GM12801 (cell line): ENCODE measurements around the gene MID1.

Experiments used
- CTCF ChIP-seq: IDR thresholded peaks from one replicate; pipeline ENCODE4 v1.5.1; 2011; ENCODE audit warnings: control low read depth; ENCODE audit not compliant: insufficient read length; ENCODE audit errors: extremely low read depth

MID1 gene

DNA sequence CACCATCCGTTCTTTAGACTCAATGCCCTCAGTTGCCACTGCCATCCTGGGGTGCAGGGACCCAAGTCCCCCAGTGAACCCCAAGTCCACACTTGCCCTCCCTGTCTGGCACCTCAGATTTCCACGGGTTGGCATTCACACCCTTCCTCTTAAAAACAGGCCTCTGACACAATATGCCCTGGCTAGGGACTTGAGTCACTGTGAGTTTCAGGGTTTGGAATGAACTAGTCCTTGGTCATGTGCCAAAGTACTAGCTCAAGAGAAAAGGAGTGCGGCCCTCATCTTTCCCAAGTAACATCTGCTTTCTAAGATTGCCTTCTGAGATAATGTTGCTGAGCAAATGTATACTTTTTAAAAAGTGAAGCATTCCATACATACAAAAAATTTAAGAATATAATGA is 134.0 kb downstream of the MID1 start:
- TF ChIP-seq CTCF = no peak

- no peak for TF ChIP-seq CTCF
Measured at GRCh38 chrX:10485326-10485725, 135.1 kb downstream of the MID1 start.

GRCh38 chrX:10484683-10485247 is 135.6 kb downstream of the MID1 start:
- TF ChIP-seq CTCF = no peak

GRCh38 chrX:10483191-10483831 is 137.1 kb downstream of the MID1 start:
- TF ChIP-seq CTCF = no peak

DNA sequence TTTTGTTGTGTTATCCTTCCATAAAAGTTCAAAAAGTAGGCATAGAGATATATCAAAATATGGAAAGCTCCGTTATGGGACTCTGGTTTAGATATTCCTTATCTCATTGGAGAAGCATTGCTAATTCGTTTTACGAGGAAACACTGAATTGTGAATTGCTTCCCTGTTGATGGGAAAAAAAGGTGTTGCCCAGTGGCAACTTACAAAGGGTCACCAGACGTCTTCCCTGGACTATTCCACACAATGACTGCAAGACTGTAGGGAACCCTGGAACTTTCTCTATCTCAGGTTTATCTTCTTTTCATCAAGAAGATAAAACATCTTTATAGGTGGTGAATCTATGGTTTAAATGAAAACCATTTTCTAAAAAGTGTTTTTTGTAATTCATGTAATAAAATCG is 137.7 kb downstream of the MID1 start:
- TF ChIP-seq CTCF = no peak

GRCh38 chrX:10482261-10482660 is 138.1 kb downstream of the MID1 start:
- TF ChIP-seq CTCF = no peak

DNA sequence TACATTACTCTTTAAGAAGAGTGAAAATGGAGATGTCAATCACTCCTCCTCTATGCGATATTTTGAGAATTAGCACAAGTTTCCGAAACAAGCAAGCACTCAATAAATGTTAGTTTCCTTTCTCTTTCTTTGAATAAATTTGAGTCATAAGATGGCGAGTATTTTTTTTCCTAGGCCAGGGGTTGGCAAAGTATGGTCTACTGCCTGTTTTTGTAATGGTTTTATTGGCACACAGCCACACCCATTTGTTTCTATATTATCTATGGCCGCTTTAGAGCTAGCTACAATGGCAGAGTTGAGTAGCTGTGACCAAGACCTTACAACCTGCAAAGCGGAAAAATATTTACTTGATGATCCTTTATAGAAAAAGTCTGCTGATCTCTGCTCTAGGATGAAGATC is 139.5 kb downstream of the MID1 start:
- no peak for TF ChIP-seq CTCF
